ENCODE measurements around the gene IL19. TPM values are rescaled to one million over a fixed set of nuclear protein-coding genes. Genes with fewer than 3 reads are reported as not detected.

IL19 gene
- total RNA-seq (ENCODE audit: low replicate concordance), result not detected in 2 replicates
- long read RNA-seq, result 0 reads

GRCh38 chr1:206770531-206771337 is at the start of gene IL19:
TSS of gene IL19 (plus strand) at chr1:206770773. CDS start at chr1:206836663, 65,890 bp downstream.
- Mint-ChIP-seq H3K27me3 (peaks cover 20% of the 10 kb centered on the region), H3K36me3 (no peaks in the 10 kb centered on the region), H3K4me3 (no peak within 1 kb of the TSS), H3K4me1 (ENCODE audit: unreplicated experiment) (peaks cover 17% of the 10 kb centered on the region), H3K9me3 (no peaks in the 10 kb centered on the region), H3K27ac (no peak within 1 kb of the TSS)
- no peak for TF ChIP-seq CTCF (conservative IDR thresholded peaks at IDR 0.05)
- DNase-seq (ENCODE audit: extremely low spot score, unreplicated experiment), result no peak

- H3K4me3 Mint-ChIP-seq, result no peak overlapping the region
- peaks cover 19% of the 10 kb centered on the region for H3K4me1 Mint-ChIP-seq (ENCODE audit: unreplicated experiment)
- H3K9me3 Mint-ChIP-seq, result no peaks in the 10 kb centered on the region
- no peak overlapping the region for H3K27ac Mint-ChIP-seq
- no peaks in the 10 kb centered on the region for H3K27me3 Mint-ChIP-seq
- H3K36me3 Mint-ChIP-seq, result no peaks in the 10 kb centered on the region
- TF ChIP-seq CTCF (conservative IDR thresholded peaks at IDR 0.05), result no peak
- DNase-seq (ENCODE audit: extremely low spot score, unreplicated experiment), result no peak
These were observed 49.1 kb upstream of the IL19 start for GRCh38 chr1:206721454-206721853.

- no peaks in the 10 kb centered on the region for H3K9me3 Mint-ChIP-seq
- no peak overlapping the region for H3K4me3 Mint-ChIP-seq
- H3K36me3 Mint-ChIP-seq, result no peaks in the 10 kb centered on the region
- no peak overlapping the region for H3K27ac Mint-ChIP-seq
- peaks cover 14% of the 10 kb centered on the region for H3K4me1 Mint-ChIP-seq (ENCODE audit: unreplicated experiment)
- no peaks in the 10 kb centered on the region for H3K27me3 Mint-ChIP-seq
- no peak for DNase-seq (ENCODE audit: extremely low spot score, unreplicated experiment)
- TF ChIP-seq CTCF (conservative IDR thresholded peaks at IDR 0.05), result no peak
These were observed 47.7 kb upstream of the IL19 start for GRCh38 chr1:206722751-206723461.

GRCh38 chr1:206723462-206723804 is 47.1 kb upstream of the IL19 start:
- H3K4me1 Mint-ChIP-seq (ENCODE audit: unreplicated experiment), result peaks cover 14% of the 10 kb centered on the region

More at GRCh38 chr1:206723462-206723804, 47.1 kb upstream of the IL19 start:
- no peak for DNase-seq (ENCODE audit: extremely low spot score, unreplicated experiment)
- Mint-ChIP-seq H3K4me3 (no peak overlapping the region), H3K27me3 (no peaks in the 10 kb centered on the region), H3K9me3 (no peaks in the 10 kb centered on the region), H3K27ac (no peak overlapping the region), H3K36me3 (no peaks in the 10 kb centered on the region)
- TF ChIP-seq CTCF (conservative IDR thresholded peaks at IDR 0.05), result no peak
